GM12864 (cell line): Measurements from ENCODE around the gene RARS2.

Experiments used
- DNase-seq: peaks from one replicate; pipeline ENCODE4 v3.0.0-alpha.2; 2011; ENCODE audit warnings: low read depth
- H3K4me3 ChIP-seq: 2 replicates; pipeline ENCODE4 v1.5.1; 2011; ENCODE audit warnings: mild to moderate bottlenecking, low read depth, low read length, control low read depth
- TF ChIP-seq, protein P1 (sequence below): IDR thresholded peaks from 2 replicates; pipeline ENCODE4 v1.5.1; 2011; ENCODE audit warnings: low read depth, mild to moderate bottlenecking, moderate library complexity, low read length, control low read depth, inconsistent platforms; ENCODE audit errors: missing control alignments

The RARS2 gene

DNA sequence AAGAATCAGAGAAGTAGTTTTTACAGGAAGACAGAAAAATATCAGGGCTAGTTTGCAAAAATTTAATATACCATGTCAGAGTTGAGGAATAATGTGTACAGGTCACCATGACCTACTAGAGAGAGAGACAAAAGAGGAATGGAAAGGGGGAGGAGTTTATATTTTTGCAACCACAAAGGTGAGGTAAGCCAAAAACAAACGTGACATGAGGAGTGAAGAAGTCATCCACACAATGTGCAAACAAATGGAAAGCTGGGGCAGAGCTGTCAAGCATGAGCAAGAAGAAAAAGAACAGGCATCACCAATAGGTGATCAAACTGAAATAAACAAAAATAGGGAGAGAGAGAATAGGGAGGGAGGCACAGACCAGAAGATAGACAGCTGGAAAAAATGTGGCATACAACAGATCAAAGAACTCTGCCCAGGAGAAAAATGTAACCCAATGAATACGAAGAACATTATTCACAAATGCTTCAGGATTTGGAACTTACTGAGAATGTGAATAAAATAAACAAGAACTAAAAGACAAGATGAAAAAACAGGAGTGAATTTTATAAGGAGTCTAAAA is 15.5 kb downstream of the RARS2 start:
- TF ChIP-seq, protein P1, sequence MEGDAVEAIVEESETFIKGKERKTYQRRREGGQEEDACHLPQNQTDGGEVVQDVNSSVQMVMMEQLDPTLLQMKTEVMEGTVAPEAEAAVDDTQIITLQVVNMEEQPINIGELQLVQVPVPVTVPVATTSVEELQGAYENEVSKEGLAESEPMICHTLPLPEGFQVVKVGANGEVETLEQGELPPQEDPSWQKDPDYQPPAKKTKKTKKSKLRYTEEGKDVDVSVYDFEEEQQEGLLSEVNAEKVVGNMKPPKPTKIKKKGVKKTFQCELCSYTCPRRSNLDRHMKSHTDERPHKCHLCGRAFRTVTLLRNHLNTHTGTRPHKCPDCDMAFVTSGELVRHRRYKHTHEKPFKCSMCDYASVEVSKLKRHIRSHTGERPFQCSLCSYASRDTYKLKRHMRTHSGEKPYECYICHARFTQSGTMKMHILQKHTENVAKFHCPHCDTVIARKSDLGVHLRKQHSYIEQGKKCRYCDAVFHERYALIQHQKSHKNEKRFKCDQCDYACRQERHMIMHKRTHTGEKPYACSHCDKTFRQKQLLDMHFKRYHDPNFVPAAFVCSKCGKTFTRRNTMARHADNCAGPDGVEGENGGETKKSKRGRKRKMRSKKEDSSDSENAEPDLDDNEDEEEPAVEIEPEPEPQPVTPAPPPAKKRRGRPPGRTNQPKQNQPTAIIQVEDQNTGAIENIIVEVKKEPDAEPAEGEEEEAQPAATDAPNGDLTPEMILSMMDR: no peak
- H3K4me3 ChIP-seq: no peak overlapping the region
- no peak for DNase-seq

DNA sequence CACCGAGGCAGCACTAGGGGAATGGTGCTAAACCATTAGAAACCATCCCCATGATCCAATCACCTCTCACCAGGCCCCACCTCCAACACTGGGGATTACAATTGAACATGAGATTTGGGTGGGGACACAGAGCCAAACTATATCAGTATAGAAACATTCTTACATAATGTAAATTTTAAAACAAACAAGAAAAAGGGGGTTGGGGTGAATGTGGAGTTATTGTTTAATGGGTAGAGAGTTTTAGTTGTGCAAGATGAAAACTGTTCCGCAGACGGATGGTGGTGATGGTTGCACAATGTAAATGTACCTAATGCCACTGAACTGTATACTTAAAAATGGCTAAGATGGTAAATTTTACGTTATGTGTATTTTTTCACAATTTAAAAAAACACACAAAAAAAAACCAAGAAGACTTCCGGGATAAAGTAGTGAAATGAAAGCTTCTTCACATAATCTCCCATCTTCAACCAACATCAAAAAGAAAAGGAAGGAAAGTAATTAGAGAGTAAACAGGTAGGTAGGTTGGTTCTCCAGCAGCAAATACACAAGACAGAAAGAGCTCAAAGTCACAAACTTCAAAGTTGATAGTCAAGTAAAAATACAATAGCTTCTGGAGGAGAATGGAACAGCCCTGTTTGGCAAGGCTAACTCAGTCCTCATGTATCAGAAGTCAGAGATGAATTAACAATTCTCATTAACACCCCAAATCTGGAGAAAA is 16.3 kb downstream of the RARS2 start:
- DNase-seq: no peak
- no peak overlapping the region; the same call in 1 of the 2 replicates for H3K4me3 ChIP-seq
- TF ChIP-seq, protein P1: no peak

DNA sequence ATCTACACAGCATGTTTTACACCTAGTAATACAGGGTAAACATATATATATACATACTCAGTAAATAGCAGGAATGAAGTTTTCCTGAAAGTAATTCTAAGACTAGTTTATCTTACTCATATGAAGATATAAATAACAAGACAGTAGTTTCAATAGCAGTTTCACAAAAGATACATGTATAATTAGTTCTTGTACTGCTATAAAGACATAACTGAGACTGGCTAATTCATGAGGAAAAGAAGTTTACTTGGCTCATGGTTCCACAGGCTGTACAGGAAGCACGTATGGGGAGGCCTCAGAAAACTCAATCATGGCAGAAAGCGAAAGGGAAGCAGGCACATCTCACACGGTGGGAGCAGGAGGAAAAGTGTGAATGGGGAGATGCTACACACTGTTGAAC is 16.9 kb downstream of the RARS2 start:
- TF ChIP-seq, protein P1: no peak
- DNase-seq: no peak
- H3K4me3 ChIP-seq: no peak overlapping the region; the same call in 1 of the 2 replicates

DNA sequence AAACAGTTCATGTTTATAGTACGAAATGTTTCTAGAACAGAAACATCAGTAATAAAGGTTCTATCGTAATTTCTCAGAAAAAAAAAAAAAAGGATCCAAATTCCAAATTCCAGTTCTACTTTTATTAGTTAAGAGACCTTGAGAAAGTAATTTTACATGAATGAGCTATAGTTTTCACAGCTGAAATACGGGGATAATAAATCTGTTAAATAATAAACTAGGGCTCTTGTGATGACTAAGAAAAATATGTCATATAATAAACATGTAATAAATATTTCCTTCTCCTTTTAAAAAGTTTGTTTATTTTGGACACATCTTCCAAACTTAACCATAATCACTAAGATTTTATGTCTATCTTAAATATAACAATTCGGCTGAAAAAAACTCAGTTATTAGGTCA is 17.8 kb downstream of the RARS2 start:
- H3K4me3 ChIP-seq: no peak overlapping the region
- DNase-seq: no peak
- TF ChIP-seq, protein P1: no peak

DNA sequence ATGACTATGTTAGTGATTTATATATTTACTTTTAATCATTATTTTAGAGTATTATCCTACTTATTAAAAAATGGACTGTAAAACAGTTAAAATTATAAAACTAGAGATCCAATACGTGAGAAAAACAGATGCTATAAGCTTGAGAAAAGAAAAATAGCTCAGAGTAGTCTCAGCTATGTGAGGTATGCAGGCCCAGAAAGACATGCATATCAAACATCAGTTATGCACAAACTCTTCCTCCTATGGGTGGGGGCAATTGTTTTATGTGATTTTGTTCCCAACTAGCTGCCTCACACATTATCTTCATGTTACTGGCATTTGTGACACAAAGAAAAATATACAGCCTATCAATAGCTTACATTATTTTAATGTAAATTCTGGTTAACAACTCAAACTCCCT is 28.8 kb downstream of the RARS2 start:
- DNase-seq: no peak
- TF ChIP-seq, protein P1: no peak

DNA sequence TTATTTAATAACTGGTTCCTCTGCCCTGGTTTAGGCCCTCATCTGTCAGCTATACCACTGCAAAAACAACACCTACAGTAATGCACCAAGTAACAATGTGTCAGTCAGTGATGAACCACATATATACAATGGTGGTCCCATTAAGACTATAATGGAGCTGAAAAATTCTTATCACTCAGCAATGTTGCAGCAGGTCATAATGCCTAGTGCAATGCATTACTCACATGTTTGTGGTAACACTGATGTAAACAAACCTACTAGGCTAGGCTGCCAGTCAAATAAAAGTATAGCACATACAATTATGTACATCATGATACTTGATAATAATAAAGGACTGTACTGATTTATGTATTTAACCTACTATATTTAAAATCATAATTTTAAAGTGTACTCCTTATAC is 31.3 kb downstream of the RARS2 start:
- H3K4me3 ChIP-seq: no peak overlapping the region
- TF ChIP-seq, protein P1: no peak
- no peak for DNase-seq

More for the DNA sequence above, 28.8 kb downstream of the RARS2 start:
- no peak overlapping the region for H3K4me3 ChIP-seq

DNA sequence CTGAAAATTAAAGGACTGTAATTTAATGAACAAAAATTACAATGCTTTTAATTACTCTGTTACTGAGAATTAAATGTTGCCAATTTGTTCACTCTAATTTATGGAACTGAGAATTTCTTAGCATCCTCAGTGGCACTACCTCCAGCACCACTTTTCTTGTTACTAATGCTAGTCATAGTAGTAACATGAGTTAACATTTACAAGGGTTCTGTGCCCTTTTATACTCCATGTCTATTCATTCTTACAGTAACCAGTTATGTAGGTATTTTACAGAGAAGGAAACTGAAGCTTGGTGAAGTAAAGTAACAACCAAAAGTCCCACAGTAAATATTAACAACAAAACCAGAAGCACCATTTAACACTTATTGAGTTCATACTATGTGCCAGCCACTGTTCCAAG is 34.3 kb downstream of the RARS2 start:
- no peak for DNase-seq
- TF ChIP-seq, protein P1: no peak
- no peak overlapping the region for H3K4me3 ChIP-seq
